SK-N-MC (cell line): Measurements from ENCODE around the gene KIR3DL3.
"Not testable (repeated sequence)": the region's sequence is repeated elsewhere in the genome, so short reads cannot be mapped to it uniquely, and the experiment has no call there.

Experiments
- DNase-seq: peaks from one replicate; pipeline ENCODE4 v3.0.0-alpha.2; 2011; ENCODE audit warnings: low read depth, low spot score
- H3K27ac ChIP-seq: fragments of 200-600 bp; sonication (generic); 2 replicates; pipeline ENCODE4 v1.5.1; 2016; ENCODE audit warnings: mixed run types
- H3K36me3 ChIP-seq: fragments of 200-600 bp; sonication (generic); 2 replicates; pipeline ENCODE4 v1.6.1; 2017; ENCODE audit warnings: antibody characterized with exemption, low read length, mixed read lengths; ENCODE audit not compliant: insufficient read depth
- H3K4me3 ChIP-seq: fragments of 200-600 bp; sonication (generic); 2 replicates; pipeline ENCODE4 v1.5.1; 2016
- H3K9ac ChIP-seq: fragments of 200-600 bp; sonication (generic); 2 replicates; pipeline ENCODE4 v1.8.0; 2017; ENCODE audit warnings: mixed run types, mixed read lengths; ENCODE audit not compliant: insufficient read length
- H3K9me3 ChIP-seq: fragments of 200-600 bp; sonication (generic); 2 replicates; pipeline ENCODE4 v1.6.1; 2017; ENCODE audit warnings: low read depth, mild to moderate bottlenecking, antibody characterized with exemption, low read length, moderate library complexity, mixed read lengths
- EZH2 ChIP-seq: fragments of 200-600 bp; sonication (generic); IDR thresholded peaks from one replicate; pipeline ENCODE4 v1.6.1; 2017; ENCODE audit warnings: antibody characterized with exemption
- FOXP2 ChIP-seq: optimal IDR thresholded peaks from 2 replicates; pipeline ENCODE3; 2011; ENCODE audit warnings: mild to moderate bottlenecking, moderate library complexity; ENCODE audit not compliant: insufficient read depth; ENCODE audit errors: extremely low read length, control extremely low read depth
- POLR2AphosphoS5 ChIP-seq: IDR thresholded peaks from 2 replicates; pipeline ENCODE4 v1.6.1; 2012; ENCODE audit warnings: mild to moderate bottlenecking, low read depth, low read length, borderline replicate concordance

The KIR3DL3 gene

DNA sequence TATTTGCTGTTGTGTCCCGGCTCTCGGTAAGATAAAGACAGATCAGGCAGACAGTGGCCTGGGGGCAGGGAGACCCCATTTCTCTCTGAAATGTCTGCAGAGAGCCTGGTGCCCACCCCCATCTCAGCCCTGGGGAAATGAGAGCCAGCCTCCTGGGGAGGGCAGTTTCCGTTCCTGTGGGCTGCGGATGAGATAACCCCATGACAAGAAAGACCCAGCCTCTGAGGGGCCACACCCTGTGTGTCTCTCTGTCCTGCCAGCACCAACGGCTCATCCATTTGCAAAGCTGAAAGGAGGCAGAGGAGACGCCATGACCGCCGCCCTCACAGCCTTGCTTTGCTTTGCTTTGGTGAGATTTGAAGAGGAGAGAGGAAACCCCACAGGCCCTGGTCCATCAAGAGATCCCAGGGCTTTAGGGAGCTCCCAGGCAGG, 28.1 kb upstream of the KIR3DL3 start:
- Histone ChIP-seq H3K9ac (no peak overlapping the region), H3K9me3 (no peaks in the 10 kb centered on the region), H3K4me3 (no peak overlapping the region), H3K36me3 (no peaks in the 10 kb centered on the region), H3K27ac (no peak overlapping the region)
- TF ChIP-seq FOXP2 (no peak), EZH2 (no peak), POLR2AphosphoS5 (no peak)
- no peak for DNase-seq

DNA sequence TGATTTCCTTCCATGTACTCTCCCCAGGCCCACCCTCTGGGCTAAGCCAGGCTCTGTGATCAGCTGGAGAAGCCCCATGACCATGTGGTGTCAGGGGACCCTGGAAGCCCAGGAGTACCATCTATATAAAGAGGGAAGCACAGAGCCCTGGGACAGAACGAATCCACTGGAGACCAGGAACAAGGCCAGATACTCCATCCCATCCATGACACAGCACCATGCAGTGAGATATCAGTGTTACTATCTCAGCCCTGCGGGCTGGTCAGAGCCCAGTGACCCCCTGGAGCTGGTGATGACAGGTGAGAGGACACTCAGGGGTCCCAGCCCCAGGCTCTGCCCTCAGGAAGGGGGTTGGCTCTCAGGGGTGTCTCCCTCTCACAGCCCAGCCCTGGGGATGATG, 27.5 kb upstream of the KIR3DL3 start:
- H3K9ac ChIP-seq = no peak overlapping the region
- no peaks in the 10 kb centered on the region for H3K36me3 ChIP-seq
- TF ChIP-seq POLR2AphosphoS5 (no peak), FOXP2 (no peak), EZH2 (no peak)
- no peaks in the 10 kb centered on the region for H3K9me3 ChIP-seq
- no peak overlapping the region for H3K27ac ChIP-seq
- no peak overlapping the region for H3K4me3 ChIP-seq
- DNase-seq = no peak

DNA sequence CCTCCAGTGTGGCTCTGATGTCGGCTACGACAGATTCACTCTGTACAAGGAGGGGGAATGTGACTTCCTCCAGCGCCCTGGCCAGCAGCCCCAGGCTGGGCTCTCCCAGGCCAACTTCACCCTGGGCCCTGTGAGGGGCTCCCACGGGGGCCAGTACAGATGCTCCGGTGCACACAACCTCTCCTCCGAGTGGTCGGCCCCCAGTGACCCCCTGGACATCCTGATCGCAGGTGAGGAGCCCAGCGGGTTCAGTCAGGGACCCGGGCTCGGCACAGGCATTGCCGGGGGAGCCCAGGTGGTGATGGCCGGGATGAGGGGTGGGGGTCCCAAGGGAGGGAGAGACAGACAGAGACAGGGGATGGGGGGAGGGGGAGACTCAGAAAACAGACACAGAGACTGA, 26.5 kb upstream of the KIR3DL3 start:
- not testable (repeated sequence) for H3K9ac ChIP-seq, H3K27ac ChIP-seq, H3K9me3 ChIP-seq, H3K36me3 ChIP-seq, DNase-seq, H3K4me3 ChIP-seq

DNA sequence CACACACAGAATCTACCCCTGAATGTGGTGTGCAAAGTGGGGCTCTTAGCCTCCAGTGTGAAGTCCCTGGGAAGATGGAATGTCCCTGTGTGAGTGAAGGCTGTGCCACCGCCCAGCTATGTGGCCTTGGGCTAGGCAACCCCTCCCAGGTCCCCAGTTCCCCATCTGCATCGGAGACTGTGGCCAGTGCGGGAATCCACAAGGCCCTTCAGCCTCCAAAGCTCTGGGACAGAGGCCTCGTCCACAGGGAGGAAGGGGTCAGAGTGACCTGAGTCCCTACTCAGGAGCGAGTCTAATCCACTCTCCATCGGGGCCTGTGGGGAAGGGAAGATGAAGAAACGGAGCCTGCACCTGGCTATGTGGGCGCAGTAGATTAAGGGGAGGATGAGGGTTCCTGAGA, 19.3 kb upstream of the KIR3DL3 start:
- H3K36me3 ChIP-seq = no peaks in the 10 kb centered on the region
- no peak overlapping the region for H3K4me3 ChIP-seq
- no peak for DNase-seq
- H3K9ac ChIP-seq = no peak overlapping the region
- H3K9me3 ChIP-seq = no peaks in the 10 kb centered on the region
- TF ChIP-seq POLR2AphosphoS5 (no peak), FOXP2 (no peak)
- no peak overlapping the region for H3K27ac ChIP-seq

DNA sequence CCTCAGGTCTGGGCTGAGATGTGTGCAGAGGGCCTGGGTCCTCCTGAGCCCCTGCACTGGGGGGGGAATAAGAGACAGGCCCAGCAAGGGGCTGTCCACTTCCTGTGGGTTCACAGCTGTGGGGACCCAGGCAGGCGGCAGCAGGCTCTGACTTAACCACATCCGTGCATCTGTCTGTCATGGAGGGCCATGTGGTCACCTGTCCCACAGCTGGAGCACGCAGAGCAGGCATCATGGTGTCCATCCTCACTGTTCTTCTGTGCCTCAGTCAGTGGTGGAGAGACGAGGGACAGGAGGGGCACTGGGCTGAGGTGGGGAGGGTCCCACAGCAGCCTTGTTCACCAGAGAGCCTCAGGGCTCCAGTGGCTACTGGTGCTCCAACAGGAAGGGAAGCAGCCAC, 16.3 kb upstream of the KIR3DL3 start:
- no peaks in the 10 kb centered on the region for H3K9me3 ChIP-seq
- no peak overlapping the region for H3K4me3 ChIP-seq
- no peak overlapping the region for H3K27ac ChIP-seq
- H3K36me3 ChIP-seq = no peaks in the 10 kb centered on the region
- no peak for DNase-seq
- no peak for TF ChIP-seq EZH2
- H3K9ac ChIP-seq = no peak overlapping the region

DNA sequence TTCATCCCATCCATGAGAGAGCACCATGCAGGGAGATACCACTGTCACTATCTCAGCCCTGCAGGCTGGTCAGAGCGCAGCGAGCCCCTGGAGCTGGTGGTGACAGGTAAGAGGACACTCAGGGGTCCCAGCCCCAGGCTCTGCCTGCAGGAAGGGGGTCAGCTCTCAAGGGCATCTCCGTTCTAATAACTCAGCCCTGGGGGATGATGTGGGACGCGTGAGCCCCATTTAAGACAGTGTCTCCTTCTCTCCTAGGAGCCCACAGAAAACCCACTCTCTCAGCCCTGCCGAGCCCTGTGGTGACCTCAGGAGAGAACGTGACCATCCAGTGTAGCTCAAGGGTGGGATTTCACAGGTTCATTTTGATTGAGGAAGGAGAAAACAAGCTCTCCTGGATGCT, 15.5 kb upstream of the KIR3DL3 start:
- no peak for TF ChIP-seq EZH2
- TF ChIP-seq POLR2AphosphoS5 = no peak
- TF ChIP-seq FOXP2 = no peak

DNA sequence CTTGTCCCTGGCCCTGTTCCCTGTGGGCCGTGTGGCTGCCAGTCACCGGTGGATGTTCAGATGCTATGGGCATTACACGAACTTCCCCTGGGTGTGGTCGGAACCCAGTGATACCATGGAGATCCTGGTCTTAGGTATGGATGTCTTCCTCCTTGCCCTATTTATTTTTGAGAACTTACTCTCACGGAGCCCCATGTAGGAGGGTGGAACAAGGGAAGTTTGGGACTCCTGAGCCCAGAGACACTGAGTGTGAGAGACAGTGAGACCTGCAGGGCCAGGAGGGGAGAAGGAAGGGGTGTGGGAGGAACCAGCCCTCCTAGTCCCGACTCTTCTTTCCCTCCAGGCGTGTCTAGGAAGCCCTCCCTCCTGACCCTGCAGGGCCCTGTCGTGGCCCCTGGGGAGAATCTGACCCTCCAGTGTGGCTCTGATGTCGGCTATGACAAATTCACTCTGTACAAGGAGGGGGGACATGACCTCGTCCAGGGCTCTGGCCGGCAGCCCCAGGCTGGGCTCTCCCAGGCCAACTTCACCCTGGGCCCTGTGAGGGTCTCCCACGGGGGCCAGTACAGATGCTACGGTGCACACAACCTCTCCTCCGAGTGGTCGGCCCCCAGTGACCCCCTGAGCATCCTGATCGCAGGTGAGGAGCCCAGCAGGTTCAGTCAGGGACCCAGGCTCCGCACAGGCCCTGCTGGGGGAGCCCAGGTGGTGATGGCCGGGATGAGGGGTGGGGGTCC, 14.9 kb upstream of the KIR3DL3 start:
- DNase-seq = no peak
- Histone ChIP-seq H3K4me3 (no peak overlapping the region), H3K27ac (no peak overlapping the region), H3K9ac (no peak overlapping the region), H3K9me3 (no peaks in the 10 kb centered on the region), H3K36me3 (no peaks in the 10 kb centered on the region)
- TF ChIP-seq POLR2AphosphoS5 = no peak
- TF ChIP-seq EZH2 = no peak
- no peak for TF ChIP-seq FOXP2

More for the DNA sequence above, 15.5 kb upstream of the KIR3DL3 start:
- H3K9ac ChIP-seq = no peak overlapping the region
- H3K27ac ChIP-seq = no peak overlapping the region
- H3K9me3 ChIP-seq = no peaks in the 10 kb centered on the region
- no peaks in the 10 kb centered on the region for H3K36me3 ChIP-seq
- no peak overlapping the region for H3K4me3 ChIP-seq
- DNase-seq = no peak

DNA sequence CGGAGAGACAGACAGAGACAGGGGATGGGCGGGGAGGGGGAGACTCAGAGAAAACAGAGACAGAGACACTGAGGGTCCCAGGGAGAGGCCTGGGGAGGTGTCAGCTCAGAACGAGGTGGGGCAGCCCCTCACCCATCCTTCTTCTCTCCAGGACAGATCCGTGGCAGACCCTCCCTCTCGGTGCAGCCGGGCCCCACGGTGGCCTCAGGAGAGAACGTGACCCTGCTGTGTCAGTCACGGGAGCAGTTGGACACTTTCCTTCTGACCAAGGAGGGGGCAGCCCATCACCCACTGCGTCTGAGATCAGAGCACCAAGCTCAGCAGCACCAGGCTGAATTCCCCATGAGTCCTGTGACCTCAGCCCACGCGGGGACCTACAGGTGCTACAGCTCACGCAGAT, 14.3 kb upstream of the KIR3DL3 start:
- DNase-seq, H3K9me3 ChIP-seq, H3K27ac ChIP-seq, H3K4me3 ChIP-seq, H3K36me3 ChIP-seq, H3K9ac ChIP-seq: not testable (repeated sequence)

DNA sequence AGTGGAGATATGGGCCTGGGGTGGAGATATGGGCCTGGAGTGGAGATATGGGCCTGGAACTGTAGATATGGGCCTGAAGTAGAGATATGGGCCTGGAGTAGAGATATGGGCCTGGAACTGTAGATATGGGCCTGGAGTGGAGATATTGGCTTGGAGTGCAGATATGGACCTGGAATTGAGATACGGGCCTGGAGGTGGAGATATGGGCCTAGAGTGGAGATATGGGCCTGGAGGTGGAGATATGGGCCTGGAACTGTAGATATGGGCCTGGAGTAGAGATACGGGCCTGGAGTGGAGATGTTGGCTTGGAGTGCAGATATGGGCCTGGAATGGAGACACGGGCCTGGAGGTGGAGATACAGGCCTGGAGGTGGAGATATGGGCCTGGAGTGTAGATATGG, 402 bp downstream of the KIR3DL3 start:
- Histone ChIP-seq H3K9me3 (0 out of 2 replicates have a peak, but pooled peaks cover 5% of the 10 kb centered on the region), H3K4me3 (no peak overlapping the region), H3K27ac (no peak overlapping the region)

More for the DNA sequence above, 402 bp downstream of the KIR3DL3 start:
- DNase-seq = no peak
- TF ChIP-seq EZH2 = no peak
- no peak for TF ChIP-seq POLR2AphosphoS5
- TF ChIP-seq FOXP2 = no peak
- no peaks in the 10 kb centered on the region for H3K36me3 ChIP-seq
- H3K9ac ChIP-seq = no peak overlapping the region
